HG02571 (cell line): ENCODE measurements around the gene CTNND2.

Experiments
- ATAC-seq: cut with Tn5 transposase; IDR thresholded peaks from one replicate; pipeline ENCODE4 v1.9.1; 2021; ENCODE audit warnings: mild to moderate bottlenecking, moderate library complexity; ENCODE audit not compliant: unreplicated experiment

Gene CTNND2

DNA sequence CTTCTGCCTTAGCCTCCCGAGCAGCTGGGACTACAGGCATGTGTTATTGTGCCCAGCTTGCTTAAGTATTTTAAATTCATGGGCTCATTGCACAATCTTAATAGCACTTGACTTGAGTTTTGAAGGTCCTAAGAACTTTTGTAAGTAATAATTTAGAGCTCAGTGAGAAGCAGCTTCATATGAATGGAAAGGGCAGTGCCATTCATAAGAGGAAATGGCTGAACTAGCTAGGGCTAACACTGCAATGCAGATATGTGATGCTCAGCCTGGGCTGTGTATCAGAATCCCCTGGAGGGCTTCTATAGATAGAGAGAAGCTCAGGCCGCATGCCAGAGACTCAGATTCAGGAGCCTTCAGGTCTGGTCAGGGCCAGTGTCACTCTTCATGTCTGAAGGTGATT, 847.7 kb downstream of the CTNND2 start:
- ATAC-seq, result no peak

DNA sequence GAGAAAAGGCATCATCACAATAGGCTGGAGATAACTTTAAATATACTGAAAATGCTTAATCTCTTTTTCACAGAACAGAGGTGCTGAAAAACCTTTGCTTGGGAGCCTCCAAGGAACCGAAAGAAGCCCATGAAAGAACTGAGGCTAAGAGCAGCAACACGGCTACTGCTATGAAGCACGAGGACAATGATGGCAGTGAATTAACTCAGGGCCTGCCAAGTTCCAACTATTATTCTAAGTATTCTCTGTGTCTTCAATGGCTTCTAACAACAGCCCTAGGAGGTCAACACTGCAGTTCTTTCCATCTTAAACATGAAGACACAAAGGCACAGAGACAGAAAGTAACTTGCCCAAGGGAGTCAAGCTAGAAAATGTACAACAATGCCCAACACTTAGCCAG, 850.2 kb downstream of the CTNND2 start:
- no peak for ATAC-seq

DNA sequence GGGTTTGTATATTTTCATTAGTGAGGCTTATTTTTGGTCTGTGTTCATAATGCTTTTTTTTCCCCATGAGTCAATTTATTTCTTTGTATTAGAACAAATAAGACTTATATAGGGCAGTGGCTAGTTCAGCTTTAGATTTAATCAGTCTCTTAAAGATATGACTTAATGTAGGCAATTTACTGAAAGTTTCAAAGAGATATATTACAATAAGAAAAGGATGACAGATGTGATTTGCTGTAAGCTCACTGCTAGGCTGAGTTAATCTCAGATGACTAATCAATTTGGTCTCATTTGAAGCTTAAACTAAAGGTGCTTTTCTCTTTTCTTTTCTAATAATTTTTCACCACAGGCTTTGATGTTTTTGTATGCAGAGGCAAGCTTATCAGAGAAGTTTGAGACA, 851.4 kb downstream of the CTNND2 start:
- ATAC-seq, result no peak

DNA sequence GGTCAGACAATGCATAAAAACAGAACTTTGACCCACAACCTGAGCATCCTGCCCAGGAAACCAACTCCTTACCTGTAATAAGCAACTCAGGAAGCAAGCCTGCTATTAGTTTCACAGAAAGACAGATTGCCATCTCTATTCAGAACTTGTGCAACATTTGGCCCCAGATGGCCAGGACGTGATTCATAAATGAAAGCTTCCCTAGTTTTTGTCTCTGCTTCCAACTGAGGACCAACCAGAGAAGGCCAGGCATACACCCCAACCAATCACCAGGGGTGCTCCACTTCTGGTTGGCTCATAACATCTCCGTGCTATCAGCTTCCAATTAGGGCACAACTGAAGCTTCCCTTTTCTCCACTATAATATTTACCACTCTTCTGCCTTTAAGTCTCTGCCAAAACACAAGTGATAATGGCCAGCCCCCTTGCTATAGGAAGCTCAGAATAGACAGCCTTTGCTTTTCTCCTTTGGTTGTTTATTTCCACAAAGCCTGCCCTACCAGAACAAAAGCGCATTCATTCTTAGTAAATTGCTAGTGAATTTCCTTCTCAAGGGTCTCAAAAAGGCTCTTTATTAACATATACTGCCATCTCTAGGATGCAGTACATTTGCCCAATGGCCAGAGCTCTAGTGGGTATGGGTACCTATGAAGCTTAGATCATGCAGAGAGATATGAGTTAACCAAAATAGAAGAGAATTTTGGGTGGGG, 853.5 kb downstream of the CTNND2 start:
- ATAC-seq, result no peak

DNA sequence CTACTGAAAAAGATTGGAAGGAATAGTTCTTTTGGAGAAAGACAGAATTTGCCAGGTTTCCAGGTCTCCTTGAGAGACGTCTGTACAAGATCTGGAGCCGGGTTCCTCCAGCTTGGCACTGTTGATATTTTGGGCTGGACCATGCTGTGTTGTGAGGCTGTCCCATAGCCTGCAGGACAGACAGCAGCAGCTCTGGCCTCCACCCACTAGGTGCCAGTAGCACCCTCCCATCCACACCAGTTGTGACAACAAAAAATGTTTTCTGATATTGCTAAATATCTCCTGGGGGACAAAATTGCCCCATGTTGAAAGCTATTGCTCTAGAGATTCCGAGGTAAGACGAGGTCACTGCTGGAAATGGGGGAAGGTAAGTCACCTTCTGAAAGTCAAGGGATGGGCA, 855.5 kb downstream of the CTNND2 start:
- no peak for ATAC-seq

DNA sequence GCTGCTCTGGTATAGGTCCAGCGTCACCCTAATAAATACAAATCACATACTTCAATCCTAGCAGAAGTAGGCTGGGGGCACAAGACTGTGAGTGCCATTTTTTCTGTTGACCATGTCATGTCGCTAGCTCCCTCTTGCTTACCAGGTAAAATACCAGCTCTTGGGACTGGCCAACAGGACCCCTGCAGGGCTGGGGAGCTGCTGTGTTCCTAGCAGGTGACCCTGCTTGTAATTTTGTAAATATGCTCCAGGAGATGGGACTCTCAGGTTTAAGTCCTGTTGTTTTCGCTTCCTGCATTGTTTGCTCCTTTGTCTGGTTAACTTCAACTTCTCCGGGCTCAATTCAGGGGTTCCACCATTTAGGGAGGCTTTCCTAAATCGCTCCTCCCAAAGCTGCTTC, 856.6 kb downstream of the CTNND2 start:
- no peak for ATAC-seq

DNA sequence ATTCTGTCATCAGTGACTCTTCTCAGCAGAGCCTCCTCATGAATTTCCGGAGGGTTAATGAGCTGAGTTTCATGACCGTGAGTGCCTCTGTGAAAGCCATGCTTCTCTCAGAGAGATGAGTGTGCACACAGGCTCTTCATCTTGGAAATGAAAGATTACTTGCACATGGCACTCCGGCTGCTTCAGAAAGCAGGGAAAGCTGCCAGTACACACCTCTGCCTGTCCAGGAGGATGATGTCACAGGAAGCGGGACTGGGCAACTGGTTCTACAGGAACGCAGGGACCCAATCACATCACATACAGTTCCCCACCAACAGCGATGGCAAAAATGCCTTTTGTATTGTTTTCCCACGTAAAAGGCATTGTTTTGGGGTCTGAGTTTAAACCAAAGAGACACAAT, 857.2 kb downstream of the CTNND2 start:
- ATAC-seq, result no peak

DNA sequence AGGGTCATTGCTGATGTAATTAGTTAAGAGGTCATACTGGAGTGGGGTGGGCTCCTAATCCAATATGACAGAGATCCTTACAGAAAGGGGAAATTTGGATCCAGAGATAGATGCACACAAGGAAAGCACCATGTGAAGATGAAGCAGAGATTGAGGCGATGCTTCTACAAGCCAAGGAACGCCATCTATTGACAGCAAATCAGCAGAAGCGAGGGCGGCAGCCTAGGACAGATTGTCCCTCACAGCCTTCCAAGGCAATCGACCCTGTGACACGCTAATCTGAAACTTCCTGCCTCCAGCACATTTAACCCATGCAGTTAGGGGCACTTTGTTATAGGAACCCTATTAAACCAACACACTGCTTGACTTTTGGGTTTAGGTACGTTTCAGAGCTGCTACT, 858.1 kb downstream of the CTNND2 start:
- ATAC-seq, result no peak

DNA sequence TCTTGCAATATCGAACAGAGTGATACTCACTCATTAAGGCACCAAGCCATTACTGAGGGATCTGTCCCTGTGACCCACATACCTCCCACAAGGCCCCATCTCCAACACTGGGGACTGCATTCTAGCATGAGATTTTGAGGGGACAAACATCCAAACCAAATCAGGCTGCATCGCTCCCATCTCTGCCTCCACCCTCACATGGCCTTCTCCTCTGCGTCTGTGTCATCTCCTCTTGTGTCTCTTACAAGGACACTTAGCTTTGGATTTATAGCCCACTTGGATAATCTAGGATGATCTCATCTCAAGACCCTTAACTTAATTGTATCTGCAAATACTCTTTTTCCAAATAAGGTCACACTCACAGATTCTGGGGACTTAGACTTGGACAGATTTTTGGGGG, 858.8 kb downstream of the CTNND2 start:
- ATAC-seq, result no peak

DNA sequence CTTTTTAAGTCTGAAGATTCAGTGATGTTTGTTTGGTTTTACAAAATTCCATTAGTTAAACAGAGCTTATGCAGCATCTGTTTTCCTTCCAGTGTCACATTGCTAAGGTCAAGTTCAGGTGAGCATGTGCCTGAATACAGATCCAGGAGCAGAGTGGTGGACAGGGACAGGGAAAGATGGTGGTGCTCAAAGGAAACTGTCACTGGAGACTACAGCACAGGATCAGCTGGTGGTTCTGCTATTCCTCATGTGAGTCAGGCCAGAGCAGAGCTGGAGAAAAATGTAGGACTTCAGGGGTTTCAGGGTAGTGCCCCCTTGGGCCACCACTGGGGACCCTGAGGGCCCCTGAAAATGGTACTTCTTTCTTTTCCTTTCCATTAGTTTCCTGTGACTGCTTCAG, 859.7 kb downstream of the CTNND2 start:
- no peak for ATAC-seq

DNA sequence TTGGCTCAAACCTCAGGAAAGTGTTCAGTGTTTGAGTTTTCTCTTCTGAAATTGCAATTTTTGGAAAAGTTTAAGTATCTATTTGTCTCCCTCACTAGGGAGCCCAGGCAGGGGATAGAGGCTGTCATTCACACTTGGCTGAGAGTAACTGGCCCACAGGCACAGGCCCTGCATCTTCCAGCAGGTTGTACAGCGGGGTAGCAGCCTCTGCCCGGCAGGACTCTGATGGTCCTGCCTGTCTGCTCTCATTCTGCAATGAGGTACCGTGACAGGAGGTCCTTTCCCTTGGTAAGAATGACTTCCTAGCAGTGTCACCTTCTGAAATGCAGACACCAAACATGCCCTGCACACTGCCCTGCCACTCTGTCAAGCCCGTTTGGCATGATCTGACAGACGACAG, 860.4 kb downstream of the CTNND2 start:
- no peak for ATAC-seq

DNA sequence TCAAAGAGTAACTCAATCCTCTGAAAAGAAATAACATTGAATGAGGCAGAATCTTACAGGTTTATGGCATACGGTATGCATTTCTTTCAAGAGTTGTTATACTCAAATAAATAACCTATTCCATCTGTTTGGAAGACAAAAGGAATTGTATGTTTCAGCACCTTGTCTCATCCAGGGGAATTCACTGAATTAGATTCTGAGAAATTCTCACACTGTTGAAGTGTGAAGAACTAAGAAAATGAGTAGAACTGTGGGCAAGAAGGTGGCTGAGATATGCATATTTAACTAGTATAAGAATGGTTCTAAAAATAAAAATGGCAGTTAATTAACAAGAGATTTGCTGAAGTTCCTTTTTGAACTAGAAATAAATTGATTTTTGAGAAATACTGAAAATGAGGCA, 863.9 kb downstream of the CTNND2 start:
- no peak for ATAC-seq

DNA sequence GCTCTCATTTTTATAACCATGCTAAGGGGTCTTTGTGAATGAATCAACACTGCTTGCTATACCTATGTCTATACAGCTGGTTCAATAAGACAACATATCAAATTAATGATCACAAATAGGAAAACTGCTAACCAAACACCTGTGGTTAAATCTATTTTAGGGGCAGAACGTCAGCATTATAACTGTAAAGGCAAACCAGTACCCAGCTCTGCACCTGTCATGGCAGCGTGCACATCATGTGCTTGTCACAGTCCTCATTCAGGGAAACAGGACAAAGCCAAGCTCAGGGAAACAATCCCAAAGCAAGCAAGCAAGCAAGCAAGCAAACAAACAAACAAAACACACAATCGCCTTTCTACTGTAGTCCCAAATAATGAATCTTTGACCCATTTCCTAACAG, 865.5 kb downstream of the CTNND2 start:
- no peak for ATAC-seq

DNA sequence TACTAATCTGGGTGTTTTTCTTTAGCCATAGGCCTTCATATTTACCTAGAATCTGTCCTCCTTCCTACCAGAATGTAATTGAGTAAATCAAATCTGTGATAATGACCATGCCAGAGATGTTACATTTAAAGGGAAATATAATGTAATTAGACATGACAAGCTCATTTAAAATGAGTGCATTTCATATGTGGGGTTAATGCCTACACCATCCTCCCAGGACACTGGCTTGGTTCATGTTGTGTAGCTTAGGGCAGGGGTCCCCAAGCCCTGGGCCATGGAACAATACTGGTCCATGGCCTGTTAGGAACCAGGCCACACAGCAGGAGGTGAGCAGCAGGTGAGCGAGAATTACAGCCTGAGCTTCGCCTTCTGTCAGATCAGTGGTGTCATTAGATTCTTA, 866.3 kb downstream of the CTNND2 start:
- ATAC-seq, result no peak

DNA sequence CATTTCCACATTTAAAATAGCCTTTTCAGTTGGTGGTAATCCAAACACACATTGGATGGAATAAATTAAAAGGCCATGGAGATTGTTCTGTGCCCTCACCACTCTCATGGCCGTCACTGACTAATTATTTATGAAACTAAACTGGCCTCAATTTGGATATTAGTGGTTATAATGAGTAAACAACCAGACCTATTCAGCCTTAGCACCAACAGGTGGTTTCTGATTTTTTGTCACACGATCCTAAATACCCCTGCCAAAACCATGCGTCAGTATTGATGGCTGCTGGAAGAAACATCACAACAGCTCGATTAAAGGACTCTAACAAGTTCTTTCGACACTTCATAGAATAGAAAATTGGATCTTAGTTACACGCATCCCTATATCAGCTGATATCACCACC, 867.2 kb downstream of the CTNND2 start:
- no peak for ATAC-seq

DNA sequence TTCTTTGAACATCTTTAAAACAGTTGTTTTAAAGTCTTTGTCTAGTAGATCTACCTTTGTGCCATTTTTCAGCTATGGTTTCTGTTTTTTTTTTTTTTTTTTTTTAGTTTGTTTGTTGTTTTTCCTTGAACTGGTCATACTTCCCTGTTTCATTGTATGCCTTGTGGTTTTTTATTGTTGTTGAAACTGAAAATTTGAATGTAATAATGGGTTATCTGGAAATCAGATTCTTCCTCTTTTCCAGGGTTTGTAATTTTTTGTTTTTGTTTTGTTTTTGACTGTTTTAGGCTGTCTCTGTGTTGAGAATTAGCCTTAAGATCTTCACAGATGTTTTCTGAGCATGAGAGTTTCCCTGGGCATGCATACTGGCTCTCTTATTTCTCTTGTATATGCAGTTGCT, 873.6 kb downstream of the CTNND2 start:
- no peak for ATAC-seq

DNA sequence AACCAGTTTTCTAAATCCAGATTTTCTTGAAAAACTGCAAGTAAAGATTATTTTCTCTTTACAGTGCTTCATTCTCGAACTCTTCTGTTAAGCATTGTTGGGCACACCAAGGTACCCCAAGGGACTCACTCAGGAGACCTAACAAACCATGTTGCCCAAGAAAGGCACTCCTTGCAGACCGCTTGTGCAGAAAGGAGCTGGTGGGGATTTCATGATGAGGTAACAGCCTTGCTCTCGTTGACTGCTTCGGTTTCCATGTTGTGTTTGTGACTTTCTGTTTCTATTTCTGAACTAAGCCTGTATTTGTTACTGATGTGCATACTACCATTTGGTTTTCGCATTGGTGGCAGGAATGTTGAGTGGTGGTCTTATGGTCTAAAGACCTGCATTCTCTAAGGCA, 876.6 kb downstream of the CTNND2 start:
- no peak for ATAC-seq

DNA sequence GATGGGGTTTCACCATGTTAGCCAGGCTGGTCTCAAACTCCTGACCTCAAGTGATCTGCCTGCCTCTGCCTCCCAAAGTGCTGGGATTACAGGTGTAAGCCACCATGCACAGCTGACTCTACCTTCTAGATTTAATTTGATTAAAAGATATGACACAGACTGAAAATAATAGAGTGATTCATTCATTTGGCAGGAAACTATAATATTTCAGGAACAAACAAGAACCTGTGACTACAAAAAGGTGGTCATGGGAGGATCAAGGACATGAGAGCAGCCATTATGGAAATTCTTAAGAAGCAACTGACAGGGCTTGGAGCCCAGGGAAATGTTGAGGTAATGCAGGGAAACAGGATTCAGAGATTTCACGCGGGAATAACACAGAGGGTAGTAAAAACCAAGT, 877.7 kb downstream of the CTNND2 start:
- no peak for ATAC-seq

DNA sequence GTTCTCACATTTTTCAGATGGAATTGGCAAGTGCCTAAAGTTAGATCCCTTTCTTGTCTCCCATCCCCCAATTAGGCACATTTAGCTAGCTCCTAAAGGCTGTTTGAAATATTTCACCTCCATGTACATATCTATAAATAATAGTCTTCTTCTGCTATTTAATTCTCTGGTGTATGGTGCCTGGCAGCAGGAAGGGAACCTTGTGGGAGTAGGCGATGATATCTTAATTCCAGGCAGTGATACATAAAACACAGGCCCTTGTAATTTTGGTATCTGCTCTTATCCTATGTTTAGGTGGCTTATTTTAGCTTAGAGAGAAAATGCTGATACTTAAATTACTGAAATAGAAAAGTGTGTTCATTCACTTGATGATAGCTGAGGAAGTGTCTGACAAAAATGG, 880.3 kb downstream of the CTNND2 start:
- ATAC-seq, result no peak

DNA sequence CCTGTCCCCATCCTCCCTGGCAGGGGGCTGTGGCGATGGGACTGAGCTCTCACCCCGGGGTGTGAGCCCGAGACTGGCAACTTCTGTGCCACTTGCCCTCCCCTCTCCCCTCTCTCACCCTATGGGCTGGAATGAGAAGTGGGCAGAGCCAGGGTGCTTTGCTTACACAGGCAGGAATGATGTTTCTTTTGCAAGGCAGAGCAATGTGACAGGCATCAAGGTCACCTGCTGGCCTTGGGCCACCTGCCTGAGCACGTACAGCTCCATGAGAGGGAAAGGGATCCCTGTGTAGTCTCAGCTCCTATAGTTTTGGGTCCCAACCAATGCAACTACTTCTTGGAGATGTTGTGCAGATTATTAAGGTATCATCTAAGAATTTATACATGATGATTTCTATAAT, 890.5 kb downstream of the CTNND2 start:
- ATAC-seq, result no peak

DNA sequence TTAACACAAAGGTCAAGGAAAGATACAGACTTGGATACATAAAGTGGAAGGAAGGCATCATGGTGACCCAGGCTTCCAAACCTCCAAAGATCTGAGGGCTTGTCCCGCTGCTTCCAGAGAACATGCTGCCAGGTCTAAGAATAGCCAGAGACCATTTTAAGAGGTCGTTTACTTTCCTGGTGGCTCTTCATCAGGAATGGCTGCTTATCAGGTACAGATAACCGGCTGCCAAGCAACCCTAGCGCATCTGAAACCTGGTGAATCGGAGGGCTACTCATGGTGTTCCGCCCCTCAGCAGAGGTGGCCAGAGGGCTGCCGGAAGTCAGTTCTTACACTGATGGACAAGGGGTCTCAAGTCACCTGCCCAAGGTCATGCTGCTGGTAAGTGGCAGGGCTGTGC, 892.0 kb downstream of the CTNND2 start:
- ATAC-seq, result no peak

DNA sequence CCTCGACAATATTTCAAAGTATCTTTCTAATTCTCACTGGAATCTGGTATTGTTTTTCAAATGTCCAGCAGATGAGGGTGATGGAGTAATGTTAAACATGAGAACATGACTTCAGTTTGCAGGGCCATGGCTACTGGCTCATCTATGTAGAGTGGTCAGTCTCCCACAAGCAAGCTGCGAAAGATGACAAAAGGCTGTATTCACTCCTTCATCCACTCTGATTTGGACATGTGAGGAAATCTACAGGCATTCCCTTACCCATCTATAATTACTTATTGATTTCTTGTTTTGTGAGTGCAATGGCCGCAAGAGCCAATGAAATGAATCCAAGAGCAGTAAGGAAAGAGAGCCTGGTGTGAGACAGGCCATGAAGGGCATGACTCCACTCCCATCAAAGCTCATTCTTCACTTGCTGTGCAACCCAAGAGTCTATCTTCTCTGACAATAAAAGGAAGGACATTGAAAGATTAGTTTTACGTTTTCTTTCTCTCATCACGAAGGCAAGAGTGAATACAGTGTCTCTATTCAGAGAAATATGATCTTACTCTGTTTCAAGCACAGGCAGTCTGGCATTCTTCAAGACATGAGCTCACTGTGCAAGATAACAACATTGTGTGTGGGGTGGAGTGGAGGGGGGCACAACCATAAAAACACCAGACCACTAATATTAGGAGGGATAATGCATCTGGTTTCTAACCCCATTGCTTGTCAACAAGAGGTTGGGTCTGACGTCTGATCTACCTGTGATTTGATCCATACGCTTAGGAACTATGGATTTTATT, 893.6 kb downstream of the CTNND2 start:
- ATAC-seq, result no peak

DNA sequence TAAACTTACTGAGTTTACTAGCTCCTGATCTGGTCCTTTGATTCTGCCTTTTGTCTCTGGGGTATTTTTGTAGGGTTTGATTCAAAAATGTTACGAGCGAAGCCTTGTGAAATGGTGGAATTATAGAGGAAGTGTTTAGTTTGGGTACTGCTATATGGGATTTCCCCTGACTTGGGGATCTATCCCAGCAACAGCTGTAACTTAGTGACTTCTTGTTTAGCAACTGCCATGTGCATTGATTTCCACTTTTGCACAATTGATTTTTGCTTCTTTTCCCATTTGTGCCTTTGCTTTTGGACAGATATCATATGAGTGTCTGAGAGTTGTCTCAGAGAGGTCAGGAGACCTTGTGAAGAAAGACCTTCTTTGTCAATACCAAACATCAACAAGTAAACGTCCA, 894.7 kb downstream of the CTNND2 start:
- no peak for ATAC-seq
